Measurements from ENCODE around the gene ERC2.

Gene ERC2

GRCh38 chr3:56001537-56001936 is 466.7 kb downstream of the ERC2 start:
- no peak overlapping the region for H3K27ac ChIP-seq (ENCODE audit: low read depth, low read length)
- H2AFZ ChIP-seq (ENCODE audit: low read depth, low read length, severe bottlenecking): no peak overlapping the region
- no peak overlapping the region for H3K4me3 ChIP-seq (ENCODE audit: insufficient read depth, low read length, poor library complexity, severe bottlenecking)
- no peak overlapping the region for H3K4me2 ChIP-seq (ENCODE audit: low read depth, low read length, poor library complexity, severe bottlenecking)
- H3K9ac ChIP-seq (ENCODE audit: low read length): no peak overlapping the region
- no peaks in the 10 kb centered on the region for H3K9me2 ChIP-seq (replicated peaks; ENCODE audit: insufficient read depth, low read length)
- H3K79me2 ChIP-seq (ENCODE audit: insufficient read depth, low read length): no peaks in the 10 kb centered on the region
- H3K36me3 ChIP-seq (ENCODE audit: low read length): no peaks in the 10 kb centered on the region
- no peaks in the 10 kb centered on the region for H3F3A ChIP-seq (ENCODE audit: insufficient read depth)
- no peaks in the 10 kb centered on the region for H4K20me1 ChIP-seq (ENCODE audit: low read depth, low read length)
- H3K9me3 ChIP-seq (ENCODE audit: insufficient read depth, low read length): no peaks in the 10 kb centered on the region
- TF ChIP-seq CTCF (IDR thresholded peaks at IDR 0.05; ENCODE audit: insufficient read depth, low read length, poor library complexity, severe bottlenecking): no peak
- TF ChIP-seq EZH2phosphoT487 (conservative IDR thresholded peaks at IDR 0.05; ENCODE audit: low read length): no peak
- H3K27me3 ChIP-seq (ENCODE audit: low read length): no peaks in the 10 kb centered on the region

DNA sequence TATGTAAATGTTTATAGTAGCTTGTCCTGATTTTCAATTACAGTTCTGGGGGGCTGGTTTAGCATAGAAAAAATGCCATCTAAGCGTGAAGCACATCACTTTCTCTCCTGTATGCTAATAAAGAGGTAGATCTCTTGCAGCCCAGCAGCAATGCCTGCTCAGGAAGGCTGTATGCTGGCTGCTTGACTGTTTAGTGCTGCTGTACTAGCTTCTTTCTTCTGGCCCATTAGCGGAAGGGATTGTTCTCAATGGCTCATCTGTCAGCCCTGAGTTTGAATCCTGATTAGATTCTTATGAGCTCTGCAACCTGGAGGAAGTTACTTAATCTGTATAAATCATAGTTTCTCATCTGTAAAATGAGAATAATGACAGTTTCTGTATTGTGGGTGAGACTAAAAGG is 478.9 kb downstream of the ERC2 start:
- H4K20me1 ChIP-seq (ENCODE audit: low read depth, low read length): no peaks in the 10 kb centered on the region
- no peaks in the 10 kb centered on the region for H3K27me3 ChIP-seq (ENCODE audit: low read length)
- no peak overlapping the region for H3K4me2 ChIP-seq (ENCODE audit: low read depth, low read length, poor library complexity, severe bottlenecking)
- no peak overlapping the region for H3K9ac ChIP-seq (ENCODE audit: low read length)
- no peaks in the 10 kb centered on the region for H3K36me3 ChIP-seq (ENCODE audit: low read length)
- no peak overlapping the region for H3K27ac ChIP-seq (ENCODE audit: low read depth, low read length)
- no peaks in the 10 kb centered on the region for H3K9me2 ChIP-seq (replicated peaks; ENCODE audit: insufficient read depth, low read length)
- H3F3A ChIP-seq (ENCODE audit: insufficient read depth): no peaks in the 10 kb centered on the region
- H3K4me3 ChIP-seq (ENCODE audit: insufficient read depth, low read length, poor library complexity, severe bottlenecking): no peak overlapping the region
- no peak overlapping the region for H2AFZ ChIP-seq (ENCODE audit: low read depth, low read length, severe bottlenecking)
- TF ChIP-seq CTCF (IDR thresholded peaks at IDR 0.05; ENCODE audit: insufficient read depth, low read length, poor library complexity, severe bottlenecking) (no peak), EZH2phosphoT487 (conservative IDR thresholded peaks at IDR 0.05; ENCODE audit: low read length) (no peak)
- no peaks in the 10 kb centered on the region for H3K79me2 ChIP-seq (ENCODE audit: insufficient read depth, low read length)
- H3K9me3 ChIP-seq (ENCODE audit: insufficient read depth, low read length): no peaks in the 10 kb centered on the region

GRCh38 chr3:55988905-55989304 is 479.4 kb downstream of the ERC2 start:
- no peaks in the 10 kb centered on the region for H4K20me1 ChIP-seq (ENCODE audit: low read depth, low read length)
- no peak overlapping the region for H3K4me3 ChIP-seq (ENCODE audit: insufficient read depth, low read length, poor library complexity, severe bottlenecking)
- H3K27ac ChIP-seq (ENCODE audit: low read depth, low read length): no peak overlapping the region
- no peaks in the 10 kb centered on the region for H3K9me3 ChIP-seq (ENCODE audit: insufficient read depth, low read length)
- H3K79me2 ChIP-seq (ENCODE audit: insufficient read depth, low read length): no peaks in the 10 kb centered on the region
- H3K27me3 ChIP-seq (ENCODE audit: low read length): no peaks in the 10 kb centered on the region
- H3K4me2 ChIP-seq (ENCODE audit: low read depth, low read length, poor library complexity, severe bottlenecking): no peak overlapping the region
- H3K9me2 ChIP-seq (replicated peaks; ENCODE audit: insufficient read depth, low read length): no peaks in the 10 kb centered on the region
- no peak overlapping the region for H3K9ac ChIP-seq (ENCODE audit: low read length)
- H2AFZ ChIP-seq (ENCODE audit: low read depth, low read length, severe bottlenecking): no peak overlapping the region
- H3F3A ChIP-seq (ENCODE audit: insufficient read depth): no peaks in the 10 kb centered on the region
- H3K36me3 ChIP-seq (ENCODE audit: low read length): no peaks in the 10 kb centered on the region
- TF ChIP-seq CTCF (IDR thresholded peaks at IDR 0.05; ENCODE audit: insufficient read depth, low read length, poor library complexity, severe bottlenecking) (no peak), EZH2phosphoT487 (conservative IDR thresholded peaks at IDR 0.05; ENCODE audit: low read length) (no peak)

- H3K9ac ChIP-seq (ENCODE audit: low read length): no peak overlapping the region
Measured at GRCh38 chr3:55984626-55985025, 483.6 kb downstream of the ERC2 start.

More at GRCh38 chr3:55984626-55985025, 483.6 kb downstream of the ERC2 start:
- TF ChIP-seq CTCF (IDR thresholded peaks at IDR 0.05; ENCODE audit: insufficient read depth, low read length, poor library complexity, severe bottlenecking) (no peak), EZH2phosphoT487 (conservative IDR thresholded peaks at IDR 0.05; ENCODE audit: low read length) (no peak)
- Histone ChIP-seq H2AFZ (ENCODE audit: low read depth, low read length, severe bottlenecking) (no peak overlapping the region), H3K9me2 (replicated peaks; ENCODE audit: insufficient read depth, low read length) (no peaks in the 10 kb centered on the region), H3K27me3 (ENCODE audit: low read length) (no peaks in the 10 kb centered on the region), H4K20me1 (ENCODE audit: low read depth, low read length) (no peaks in the 10 kb centered on the region), H3F3A (ENCODE audit: insufficient read depth) (no peaks in the 10 kb centered on the region), H3K4me2 (ENCODE audit: low read depth, low read length, poor library complexity, severe bottlenecking) (no peak overlapping the region), H3K9me3 (ENCODE audit: insufficient read depth, low read length) (no peaks in the 10 kb centered on the region), H3K27ac (ENCODE audit: low read depth, low read length) (no peak overlapping the region), H3K79me2 (ENCODE audit: insufficient read depth, low read length) (no peaks in the 10 kb centered on the region), H3K4me3 (ENCODE audit: insufficient read depth, low read length, poor library complexity, severe bottlenecking) (no peak overlapping the region), H3K36me3 (ENCODE audit: low read length) (no peaks in the 10 kb centered on the region)

All from SU-DHL-6 (cell line).